OCI-M2 (cell line): ENCODE measurements around the gene KLHL21.

Source experiments
- DNase-seq: peaks from one replicate; lab custom pipeline; 2025; ENCODE audit not compliant: unreplicated experiment; lab: John Stamatoyannopoulos, UW

The KLHL21 gene

DNA sequence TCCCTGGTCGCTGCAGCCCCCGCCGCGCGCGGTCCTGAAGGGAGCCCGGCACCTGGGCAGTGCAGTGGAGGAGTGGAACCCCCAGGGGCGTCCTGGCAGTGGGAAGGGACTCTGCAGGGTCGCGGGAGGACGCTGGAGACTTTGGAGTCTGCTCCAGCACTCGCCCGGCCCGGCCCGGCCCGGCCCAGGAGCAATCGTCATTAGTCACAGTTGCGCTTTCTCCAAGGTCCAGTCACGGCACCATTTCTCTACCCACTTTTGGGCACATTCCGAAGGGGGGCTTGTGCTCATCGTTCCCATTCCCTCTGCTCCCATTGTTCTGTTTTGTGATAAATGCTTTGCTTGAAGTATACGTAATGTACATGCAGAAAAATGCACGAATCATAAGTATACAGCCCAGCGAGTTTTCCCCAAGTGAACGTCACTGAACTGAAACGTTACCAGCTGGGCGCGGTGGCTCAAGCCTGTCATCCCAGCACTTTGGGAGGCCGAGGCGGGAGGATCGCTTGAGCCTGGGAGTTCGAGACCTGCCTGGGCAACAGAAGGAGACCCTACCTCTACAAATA, 23.0 kb upstream of the KLHL21 start:
- no peak for DNase-seq

DNA sequence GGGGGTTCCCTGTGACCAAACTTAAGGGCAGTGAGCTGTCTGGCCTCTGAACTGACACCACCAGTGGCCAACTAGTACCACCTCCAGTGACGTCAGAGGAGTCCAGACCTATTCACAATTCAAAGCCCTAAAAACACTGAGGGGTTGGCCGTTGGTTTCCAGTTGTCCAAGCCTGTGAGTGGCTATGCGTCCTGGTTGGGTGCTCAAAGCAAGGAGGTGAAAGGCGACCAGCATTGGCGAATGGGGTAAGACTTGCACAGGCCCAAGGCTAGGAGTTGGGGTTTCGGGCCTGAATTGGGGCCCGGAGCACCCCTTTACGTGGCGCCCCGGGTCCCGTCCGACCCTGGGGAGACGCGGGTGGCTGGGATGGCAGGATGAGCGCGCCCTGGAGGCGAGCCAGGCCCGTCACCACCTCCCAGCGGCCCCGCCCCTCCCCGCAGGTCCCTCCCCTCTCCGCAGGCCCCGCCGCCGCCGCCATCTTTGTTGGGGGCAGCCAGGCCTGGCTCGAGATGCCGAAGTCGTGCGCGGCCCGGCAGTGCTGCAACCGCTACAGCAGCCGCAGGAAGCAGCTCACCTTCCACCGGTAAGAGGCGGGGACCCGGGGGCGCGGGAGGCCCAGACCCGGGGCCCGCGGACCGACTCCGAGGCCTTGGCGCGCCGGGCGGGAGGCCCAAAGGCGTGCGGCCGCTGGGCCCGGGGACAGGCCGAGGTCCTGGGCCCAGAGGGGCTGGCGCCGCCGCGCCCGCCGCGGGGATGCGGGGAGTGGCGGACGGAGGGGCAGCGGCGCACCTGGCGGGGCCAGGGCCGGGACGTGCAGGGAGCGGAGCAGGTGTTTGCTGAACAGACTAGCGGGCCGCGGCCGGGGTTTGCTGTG, 22.3 kb upstream of the KLHL21 start, which contains the start of gene THAP3:
TSS of gene THAP3 (plus strand) at position 159 of the 874 bp plus-strand sequence. CDS start at position 510, 351 bp downstream.
- DNase-seq: peak; percentile 18

DNA sequence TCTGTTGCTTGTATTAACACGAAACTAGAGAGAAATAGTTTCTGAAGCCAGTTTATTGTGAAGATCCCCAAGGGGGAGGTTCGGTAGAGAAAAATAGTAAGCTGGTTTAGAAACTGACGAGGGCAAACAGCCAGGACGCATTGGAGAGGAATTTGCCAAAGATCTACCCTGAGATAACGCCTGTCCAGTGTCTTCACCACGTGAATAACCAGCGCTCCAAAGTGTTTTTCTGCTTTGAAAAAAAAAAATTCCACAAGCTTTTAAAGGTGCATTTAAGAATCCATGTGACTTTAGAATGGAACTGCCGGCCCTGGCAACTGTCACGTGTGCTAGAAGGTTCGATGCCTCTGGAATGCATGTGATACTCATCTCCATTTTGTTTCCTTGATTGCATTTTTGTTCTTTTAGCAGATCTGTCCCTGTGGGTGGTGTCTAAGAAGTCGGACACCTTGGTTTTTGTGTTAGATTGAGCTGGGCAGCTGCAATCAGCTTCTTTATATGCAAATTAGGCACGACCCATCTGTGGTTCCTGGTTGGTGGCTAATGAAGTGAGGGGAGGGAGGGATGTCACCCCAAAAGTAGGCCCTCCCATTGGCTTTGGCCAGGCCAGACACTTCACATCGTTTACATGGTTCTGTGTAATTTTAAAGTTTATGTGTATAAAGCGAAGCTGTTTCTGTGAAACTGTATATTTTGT, 20.7 kb upstream of the KLHL21 start:
- no peak for DNase-seq

DNA sequence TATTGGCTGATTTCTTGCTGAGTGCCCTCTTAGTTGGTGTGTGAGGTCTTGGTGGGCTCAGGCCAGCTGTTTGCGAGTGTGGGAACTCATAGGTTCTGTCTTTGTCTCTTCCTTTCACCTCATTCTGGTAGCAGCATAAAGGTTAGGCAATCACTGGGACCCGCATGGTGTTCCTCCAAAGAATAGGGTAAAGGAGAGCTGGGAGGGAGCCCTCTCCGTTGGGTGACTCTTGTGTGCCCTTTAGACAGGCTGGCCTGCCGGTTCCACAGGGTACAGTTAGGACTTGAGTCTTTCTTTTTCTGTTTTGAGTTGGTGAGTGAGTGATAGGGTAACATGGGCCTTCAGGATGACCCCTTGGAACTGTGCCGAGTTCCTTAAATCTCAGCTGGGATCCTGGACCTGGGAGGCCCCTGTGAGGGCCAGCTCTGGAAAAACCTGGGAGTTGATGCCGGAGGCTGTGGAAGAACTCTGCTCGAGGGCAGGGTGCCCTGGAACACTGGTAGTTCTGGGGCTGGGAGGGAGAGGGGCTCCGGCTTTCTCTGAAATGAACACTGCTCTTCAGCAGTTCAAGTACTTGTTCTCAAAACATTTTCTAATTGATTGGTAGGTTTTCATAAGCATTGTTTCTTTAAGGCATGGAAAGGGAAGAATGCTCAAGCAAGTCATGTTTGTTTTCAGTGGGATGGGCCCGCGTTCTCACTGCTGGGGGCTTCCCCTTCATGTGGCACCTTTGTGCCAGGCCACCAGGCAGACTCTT, 19.9 kb upstream of the KLHL21 start:
- DNase-seq: no peak

DNA sequence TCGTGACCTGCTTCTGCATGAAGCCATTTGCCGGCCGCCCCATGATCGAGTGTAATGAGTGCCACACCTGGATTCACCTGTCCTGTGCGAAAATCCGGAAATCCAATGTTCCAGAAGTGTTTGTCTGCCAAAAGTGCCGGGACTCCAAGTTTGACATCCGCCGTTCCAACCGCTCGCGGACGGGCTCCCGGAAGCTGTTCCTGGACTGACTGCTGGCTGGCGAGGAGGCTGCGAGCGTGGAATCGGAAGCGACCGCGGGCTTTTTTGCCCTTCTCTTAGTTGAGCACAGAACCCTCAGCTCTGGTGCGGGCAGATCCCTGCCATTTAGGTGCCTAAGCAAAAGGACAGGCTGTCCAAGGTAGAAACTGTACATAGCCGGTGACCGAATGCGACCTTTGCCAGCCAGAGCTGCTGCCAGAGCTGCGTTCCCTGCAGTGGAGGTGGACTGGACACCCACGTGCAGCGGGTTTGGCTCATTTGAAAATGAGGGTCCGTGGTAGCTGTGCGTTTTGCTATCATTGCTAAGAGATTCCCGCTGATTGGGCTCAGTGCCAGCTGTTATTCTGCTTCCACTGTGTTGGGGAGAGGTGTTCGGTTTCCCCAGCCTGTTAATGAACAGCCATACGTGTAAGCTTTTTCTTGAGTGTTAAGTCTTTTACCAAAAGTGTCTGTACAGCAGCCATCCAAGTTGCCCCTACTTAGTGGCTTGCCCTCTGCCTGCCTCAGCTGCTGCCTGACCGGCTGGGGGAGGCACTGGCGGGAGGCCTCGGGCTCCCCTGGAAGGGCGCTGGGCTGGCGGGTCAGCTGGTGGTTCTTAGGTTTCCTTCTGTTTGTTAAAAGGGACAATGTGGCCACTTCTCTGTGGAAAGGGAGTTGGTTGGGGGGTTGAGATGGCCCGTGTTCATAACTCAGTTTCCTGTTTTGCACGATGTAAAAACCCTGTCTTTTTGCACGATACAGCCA, 19.0 kb upstream of the KLHL21 start:
- no peak for DNase-seq

DNA sequence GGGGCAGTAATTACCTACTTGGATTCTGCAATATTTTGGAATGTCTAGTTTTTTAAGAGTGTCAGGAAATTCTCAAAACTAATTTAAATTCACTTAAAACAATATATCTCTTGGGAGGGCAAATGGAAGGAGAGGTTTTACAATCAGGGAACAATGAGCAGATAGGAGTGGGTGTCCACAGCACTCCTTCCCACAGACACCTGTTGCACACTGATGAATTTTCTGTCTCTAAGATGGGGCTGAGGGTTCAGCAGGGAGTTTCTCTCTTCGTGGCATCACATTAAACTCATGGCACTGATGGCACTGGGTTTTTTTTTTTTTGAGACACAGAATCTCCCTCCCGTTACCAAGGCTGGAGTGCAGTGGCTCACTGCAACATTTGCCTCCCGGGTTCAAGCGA, 16.4 kb upstream of the KLHL21 start:
- no peak for DNase-seq

DNA sequence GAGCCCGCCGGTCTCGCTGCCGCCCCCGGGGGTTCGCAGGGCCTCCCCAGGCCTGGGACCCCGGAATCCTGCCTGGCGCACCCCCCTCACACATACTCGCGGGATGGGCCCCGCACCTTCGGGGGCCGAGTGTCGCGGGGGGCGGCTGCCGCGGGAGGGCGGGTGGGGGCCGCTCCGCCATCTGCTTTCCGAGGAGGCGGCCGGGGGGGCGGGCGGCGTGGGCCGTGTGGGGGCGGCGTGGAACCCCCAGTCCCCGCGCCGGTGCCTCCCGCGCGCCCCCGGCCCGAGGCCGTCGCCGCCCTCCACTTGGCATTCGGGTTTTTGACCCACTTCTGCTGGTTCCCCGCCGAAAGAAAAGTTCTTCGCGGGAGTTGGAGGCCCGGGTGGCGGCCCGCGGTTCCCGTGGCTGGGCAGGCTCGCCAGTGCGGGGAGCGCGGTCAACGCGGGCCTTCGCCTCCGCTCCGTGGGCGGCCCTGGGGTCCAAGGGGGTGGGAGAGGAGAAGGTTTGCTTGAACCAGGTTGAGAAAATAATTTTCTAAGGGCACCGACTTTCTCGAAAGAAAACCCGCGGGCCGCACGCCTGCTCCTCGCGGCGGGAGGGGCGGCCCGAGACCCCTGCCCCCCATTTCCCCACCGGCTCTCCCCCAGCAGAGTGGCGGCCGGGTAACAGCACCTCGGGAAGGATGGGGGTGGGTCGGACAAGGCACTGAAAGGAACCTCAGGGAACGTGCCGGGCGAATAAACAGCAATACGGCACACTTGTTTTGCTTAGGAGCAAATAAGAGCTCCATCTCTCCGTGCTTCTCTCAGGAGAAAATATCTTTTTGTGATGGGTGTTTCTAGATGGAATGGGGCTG, 12.5 kb upstream of the KLHL21 start:
- DNase-seq: no peak

DNA sequence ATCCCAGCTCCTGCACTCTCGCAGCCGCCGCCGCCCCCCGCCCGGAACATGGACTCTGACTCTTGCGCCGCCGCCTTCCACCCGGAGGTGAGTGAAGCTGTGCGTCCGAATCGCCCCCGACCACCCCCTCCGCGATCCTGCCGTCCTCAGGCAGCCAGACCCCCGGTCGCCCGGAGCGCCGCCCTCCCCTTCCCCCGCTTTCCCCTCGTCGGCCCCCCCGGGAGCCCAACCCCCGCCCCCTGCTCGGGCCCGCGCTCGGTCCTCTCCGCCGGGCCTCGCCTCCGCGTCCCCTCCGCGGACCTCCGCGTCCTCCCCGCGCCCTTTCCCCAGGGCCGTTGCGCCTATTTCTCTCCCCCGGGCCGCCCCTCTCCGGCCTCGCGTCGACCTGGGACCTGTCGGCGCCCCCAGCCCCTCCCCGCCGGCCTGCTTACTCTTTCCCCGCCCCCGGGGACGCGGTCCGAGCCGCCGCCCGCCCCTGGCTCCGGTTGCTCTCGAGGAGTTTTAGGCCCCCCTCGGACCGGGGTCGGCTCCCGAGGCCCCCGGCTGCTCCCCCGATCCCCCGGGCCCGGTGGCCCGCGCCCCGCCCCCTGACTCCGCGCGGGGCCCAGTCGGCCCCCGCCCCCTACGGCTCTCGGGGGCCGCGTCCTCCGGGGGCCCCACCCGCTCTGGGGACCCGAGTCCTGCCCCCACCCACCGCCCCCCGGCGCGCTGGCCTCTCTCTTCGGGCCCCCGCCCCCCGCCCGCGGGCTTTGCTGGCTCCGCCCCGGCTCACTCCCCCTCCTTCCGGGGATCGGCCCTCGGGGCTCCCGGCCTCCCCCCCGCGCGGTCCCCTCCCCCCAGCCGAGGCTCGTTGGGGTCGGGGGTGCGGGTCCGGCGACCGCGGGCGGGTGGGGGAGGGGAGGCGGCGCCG, 11.6 kb upstream of the KLHL21 start:
- no peak for DNase-seq

DNA sequence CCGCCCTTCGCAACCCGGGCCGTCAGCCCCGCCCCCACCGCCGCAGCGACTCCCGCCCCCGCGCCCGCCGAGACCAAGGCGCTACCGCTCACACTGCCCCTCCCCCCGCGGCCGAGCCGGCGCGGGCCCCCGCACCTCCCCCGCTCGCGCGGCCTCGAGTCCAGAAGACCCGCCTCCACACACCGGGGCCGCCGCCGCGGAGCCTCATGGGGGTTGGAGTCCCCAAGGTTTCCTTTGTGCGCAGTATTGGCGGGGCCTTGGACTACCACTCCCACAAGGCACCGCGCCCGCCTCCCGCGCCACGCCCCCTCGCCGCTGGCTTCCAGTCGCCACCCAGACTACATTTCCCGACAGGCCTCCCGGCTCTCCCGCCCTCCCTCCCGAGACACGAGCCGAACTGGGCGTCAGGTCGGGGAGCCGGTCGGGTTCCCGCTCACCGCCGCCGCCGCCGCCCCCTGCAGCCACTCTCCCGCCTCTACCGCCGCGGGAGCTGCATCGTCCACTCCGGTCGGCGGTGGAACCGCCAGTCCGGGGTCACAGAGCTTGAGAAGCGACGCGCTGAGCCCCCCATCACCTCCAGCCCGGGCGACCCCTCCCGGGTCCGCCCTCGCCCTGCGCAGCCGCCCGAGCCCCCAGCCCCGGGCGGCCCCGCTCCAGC, 10.8 kb upstream of the KLHL21 start, which contains the start of gene PHF13:
TSS of gene PHF13 (plus strand) at position 371 of the 658 bp plus-strand sequence. CDS start 336 bp downstream, outside the sequence.
- peak; percentile 62 for DNase-seq

DNA sequence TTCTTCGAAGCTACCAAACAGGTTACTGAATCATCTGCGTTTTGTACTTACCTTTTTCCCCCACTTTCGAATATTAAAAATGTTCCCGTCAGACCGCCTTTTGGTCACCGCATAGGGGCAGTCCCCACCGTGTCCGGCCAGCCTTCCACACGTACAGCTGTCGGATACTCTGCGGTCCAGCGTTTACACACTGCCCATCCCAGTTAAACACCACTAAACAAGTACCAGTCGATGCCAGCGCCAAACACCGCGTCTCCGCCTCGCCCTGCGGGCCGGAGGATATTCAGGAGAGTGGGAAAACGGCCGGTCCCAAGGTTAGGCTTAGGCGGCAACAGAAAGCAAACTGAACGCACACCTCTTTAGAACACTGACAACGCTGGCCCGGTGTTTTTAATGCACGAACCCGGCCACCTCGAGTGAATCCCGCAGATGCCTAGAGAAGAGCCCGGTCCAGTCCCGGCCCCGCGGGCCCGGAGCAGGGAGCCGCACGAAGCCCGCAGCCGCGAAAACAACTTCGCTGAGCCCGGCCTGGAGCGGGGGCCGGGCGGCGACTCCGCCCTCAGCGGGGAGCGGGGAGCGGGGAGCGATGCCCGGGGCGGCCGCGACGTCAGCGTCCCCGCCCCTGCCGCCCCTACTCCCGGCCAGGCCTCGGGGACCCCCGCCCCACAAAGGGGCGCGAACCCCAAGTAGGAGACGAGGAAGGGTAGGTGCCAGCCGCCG, 10.1 kb upstream of the KLHL21 start:
- DNase-seq: no peak

DNA sequence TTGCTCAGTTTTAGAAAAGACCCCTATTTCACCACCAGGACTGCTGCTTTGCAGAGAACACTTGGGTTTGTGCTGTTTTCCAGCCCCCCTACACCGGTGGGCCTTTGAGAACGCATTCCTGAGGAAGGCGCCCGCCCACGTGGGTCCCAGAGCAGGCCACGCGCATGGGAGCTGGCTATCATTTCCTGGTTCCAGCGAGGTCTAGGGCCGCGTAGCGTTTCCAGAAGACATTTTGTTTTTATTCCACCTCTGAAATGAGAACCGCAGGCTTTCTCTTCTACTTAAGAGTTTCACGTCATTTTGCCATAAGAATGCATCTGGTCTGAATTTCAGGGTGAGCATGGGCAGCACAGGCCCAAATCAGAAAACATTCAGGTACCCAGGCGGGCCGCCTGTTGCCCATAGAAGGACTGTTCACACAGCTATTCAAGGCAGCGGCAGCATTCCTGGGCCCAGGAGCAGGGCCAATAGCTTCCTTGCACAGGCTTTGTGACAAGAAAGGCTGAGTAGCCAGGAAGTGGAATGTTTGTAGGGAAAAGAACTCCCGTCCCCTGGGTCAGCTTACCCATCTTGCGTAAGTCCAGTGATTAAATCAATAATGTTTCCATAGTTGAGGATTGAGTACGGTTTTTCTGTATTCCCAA, 1.4 kb upstream of the KLHL21 start:
- no peak for DNase-seq

DNA sequence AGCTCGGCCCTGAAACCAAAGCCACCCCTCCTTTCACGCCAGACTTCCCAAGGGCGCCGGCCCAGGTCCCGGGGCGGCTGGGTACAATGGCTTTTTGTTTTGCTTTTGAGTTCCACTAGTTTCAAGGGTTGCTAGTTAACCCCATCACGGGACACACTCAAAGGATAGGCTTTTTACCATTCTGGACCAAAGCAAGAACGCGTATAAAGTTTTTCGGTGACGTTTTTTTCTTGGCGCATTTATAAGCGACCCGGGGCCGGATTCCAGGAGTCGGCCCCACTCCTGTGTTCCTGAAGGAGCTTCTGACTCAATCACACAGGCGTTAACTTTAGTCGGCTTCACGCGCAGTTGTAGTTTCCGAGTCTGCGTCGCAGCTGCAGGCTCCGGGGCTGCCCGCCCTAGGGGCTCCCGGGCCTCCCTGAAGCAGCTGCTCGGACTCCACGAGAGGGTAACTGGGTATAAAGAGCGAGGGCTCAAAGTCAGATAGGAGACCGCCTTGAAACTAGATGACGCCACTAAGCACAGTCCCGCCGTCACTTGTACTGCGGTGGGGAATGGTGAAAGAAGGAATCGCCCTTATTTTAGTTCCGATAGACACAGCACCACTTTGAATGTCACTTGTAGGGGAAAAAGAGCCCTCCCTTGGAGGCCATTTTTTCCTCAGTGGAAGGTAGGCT, 707 bp upstream of the KLHL21 start:
- DNase-seq: peak; percentile 74

DNA sequence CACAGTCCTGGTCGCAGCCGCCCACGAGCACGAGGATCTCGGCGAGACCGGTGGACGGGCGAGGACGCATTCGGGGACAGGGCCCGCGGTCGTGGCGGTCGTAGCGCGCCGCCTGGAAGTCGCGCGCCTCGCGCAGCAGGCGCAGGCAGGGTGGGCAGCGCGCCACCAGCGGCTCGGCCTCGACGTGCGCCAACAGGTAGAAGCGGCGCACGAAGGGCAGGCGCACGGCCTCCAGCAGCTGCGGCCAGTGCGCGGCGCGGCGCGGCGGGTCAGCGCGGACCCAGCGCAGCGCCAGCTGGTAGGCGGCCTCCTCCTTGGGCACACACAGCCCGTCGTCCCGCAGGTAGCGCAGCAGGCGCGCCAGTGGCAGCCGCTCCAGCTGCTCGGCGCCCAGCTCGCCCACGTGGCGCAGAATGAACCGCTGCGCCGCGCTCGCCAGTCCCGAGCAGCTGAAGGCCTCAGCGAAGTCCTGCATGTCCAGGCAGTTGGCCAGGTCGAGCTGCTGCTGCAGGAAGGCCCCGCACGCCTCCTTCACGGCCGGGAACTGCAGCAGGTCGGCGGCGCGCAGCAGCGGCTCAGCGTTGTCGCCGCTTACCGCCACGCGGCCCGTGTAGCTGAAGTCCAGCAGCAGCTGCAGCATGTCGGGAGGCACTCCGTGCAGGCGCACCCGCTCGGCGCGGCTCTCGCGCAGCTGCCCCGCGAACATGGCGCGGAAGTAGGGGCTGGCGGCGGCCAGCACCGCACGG, 573 bp downstream of the KLHL21 start:
- no peak for DNase-seq

DNA sequence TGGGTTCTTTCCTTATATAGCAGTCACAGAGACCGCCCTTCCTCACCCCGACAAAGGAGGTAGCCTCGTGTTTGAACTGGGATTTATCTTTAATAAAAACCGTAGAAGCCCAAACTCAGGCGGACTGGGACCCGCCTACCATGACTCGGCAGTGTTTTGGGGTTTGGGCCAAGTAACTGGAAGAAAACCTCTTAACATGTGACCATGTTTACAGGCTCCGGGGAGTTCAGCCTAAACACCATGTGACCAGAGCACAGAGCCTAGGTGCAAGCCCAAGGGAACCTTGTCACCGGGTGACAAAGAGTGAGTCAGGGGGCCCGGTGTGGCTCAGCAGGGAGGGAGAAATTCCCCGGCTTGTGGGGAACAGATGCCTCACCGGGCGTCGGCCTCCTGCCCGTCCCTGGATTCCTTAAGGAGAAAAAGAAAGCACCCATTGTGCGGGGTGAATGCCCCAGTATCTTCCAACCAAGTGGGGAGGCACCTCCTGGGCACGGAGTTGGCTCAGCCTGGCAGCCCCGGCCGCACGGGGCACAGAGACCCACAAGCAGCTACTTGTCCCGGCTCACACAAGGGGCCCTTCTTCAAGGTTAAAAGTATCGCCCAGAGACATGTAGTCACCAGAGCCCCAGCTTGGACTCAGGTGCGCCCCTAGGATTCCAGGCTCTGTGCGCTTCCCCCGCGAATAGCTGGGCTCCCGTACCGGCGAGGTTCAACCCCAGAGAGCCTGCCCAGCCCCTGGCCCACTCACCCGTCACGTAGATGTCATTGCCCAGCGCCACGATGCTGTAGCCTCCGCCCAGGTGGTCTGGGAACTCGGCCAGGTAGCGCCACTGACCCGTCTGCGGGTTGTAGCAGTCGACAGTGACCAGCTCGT, 1.4 kb downstream of the KLHL21 start:
- peak; percentile 55 for DNase-seq
